Spleen (tissue), 11 donors: ENCODE measurements around the gene LRRC7. TPM values are rescaled to one million over a fixed set of nuclear protein-coding genes. Genes with fewer than 3 reads are reported as not detected.

Source experiments
- DNase-seq: peaks from one replicate; pipeline ENCODE4 v3.0.0-alpha.2; 2020
- H3K27ac ChIP-seq, 8 donors: fragments of 200-600 bp; sonication (generic) in 7 of 8; 1 replicate in 4 of 8; 2 replicates in 4 of 8; pipeline versions ENCODE4 v1.5.0 to v1.8.0; 2016 to 2021; ENCODE audit warnings: inconsistent platforms in 4 of 8, mild to moderate bottlenecking in 4 of 8, moderate library complexity in 1 of 8
- H3K27me3 ChIP-seq, 7 donors: fragments of 200-600 bp; sonication (generic) in 6 of 7; replicated peaks in 1 of 7; 1 replicate in 4 of 7; 2 replicates in 3 of 7; pipeline versions ENCODE4 v1.5.0 to v1.8.0; 2016 to 2021; ENCODE audit warnings: inconsistent platforms in 3 of 7, mild to moderate bottlenecking in 1 of 7
- H3K36me3 ChIP-seq, 6 donors: fragments of 200-600 bp; sonication (generic) in 5 of 6; 1 replicate in 4 of 6; 2 replicates in 2 of 6; pipeline versions ENCODE4 v1.5.0 to v1.8.0; 2016 to 2021; ENCODE audit warnings: inconsistent platforms in 2 of 6
- H3K4me1 ChIP-seq, 6 donors: fragments of 200-600 bp; sonication (generic) in 5 of 6; 1 replicate in 3 of 6; 2 replicates in 3 of 6; pipeline versions ENCODE4 v1.5.0 to v1.8.0; 2016 to 2021; ENCODE audit warnings: inconsistent platforms in 3 of 6
- H3K4me3 ChIP-seq, 8 donors: fragments of 200-600 bp; sonication (generic) in 7 of 8; 1 replicate in 4 of 8; 2 replicates in 4 of 8; pipeline versions ENCODE4 v1.5.0 to v1.8.0; 2016 to 2021; ENCODE audit warnings: inconsistent platforms in 4 of 8, mild to moderate bottlenecking in 4 of 8, moderate library complexity in 2 of 8
- H3K9me3 ChIP-seq, 8 donors: fragments of 200-600 bp; sonication (generic) in 7 of 8; 1 replicate in 4 of 8; 2 replicates in 4 of 8; pipeline versions ENCODE4 v1.5.0 to v1.8.0; 2016 to 2021; ENCODE audit warnings: inconsistent platforms in 4 of 8
- CTCF ChIP-seq, 11 experiments: fragments of 200-600 bp in 7 of 11; fragments of 450-650 bp in 4 of 11; sonication (generic) in 4 of 11; IDR thresholded peaks in 8 of 11; conservative IDR thresholded peaks in 3 of 11; 1 replicate in 7 of 11; 2 replicates in 4 of 11; pipeline versions ENCODE4 v1.4.0 to v1.8.0; 2016 to 2021; ENCODE audit warnings: antibody characterized with exemption in 11 of 11, inconsistent platforms in 4 of 11, mild to moderate bottlenecking in 1 of 11
- POLR2A ChIP-seq, 3 donors: fragments of 450-650 bp; IDR thresholded peaks; one replicate each; pipeline ENCODE4 v1.5.1; 2017; ENCODE audit warnings: antibody characterized with exemption in 3 of 3, mild to moderate bottlenecking in 1 of 3
- POLR2AphosphoS5 ChIP-seq, 3 donors: sonication (generic); formaldehyde crosslinking; IDR thresholded peaks; one replicate each; pipeline ENCODE4 v1.5.1; 2017; ENCODE audit warnings: antibody characterized with exemption in 3 of 3
- WGBS, 5 donors: extraction: QIAGEN DNeasy Blood & Tissue Kit in 3 of 5; methylation state at CpG; one replicate each; pipeline versions ENCODE4 v1.1.5 to v1.1.7; 2013 to 2018; 5-methylcytosine and 5-hydroxymethylcytosine counted together
- intact Hi-C: fragments of 100-400 bp; cut with DNase I; formaldehyde crosslinking; loops from one replicate; pipeline ENCODE4 v1.15.0; 2023; ENCODE audit warnings: low total_unique reads
- polyA plus RNA-seq, 3 donors: library from polyadenylated mRNA; stranded (reverse); fragments of 200-250 nt; gene quantifications; one replicate each; pipeline ENCODE4 v1.2.1, GENCODE V29; 2013
- total RNA-seq, 7 donors: library from RNA; depleted of rRNA in 3 of 7; stranded (reverse); fragments of >200 nt in 3 of 7; fragmentation: NEBNext Ultra II Directional in 4 of 7; extraction: Animal tissue kit (Norgen Biotek cat#: 25700) in 4 of 7; gene quantifications; one replicate each; pipeline versions ENCODE4 v1.1.0 to v1.2.1, GENCODE V29; 2016 to 2021
- donor health status: healthy with polysubstance abuse.
- donor health status: DM: no; HTN: no; CAD: no; lungs with moderate emphysema.
- donor health status: DM: no; HTN: no; CAD: no.
- donor health status: Bipolar disorder and iron deficiency.
- donor health status: healthy.
- donor health status: DM: no; HTN: no; CAD: no.
- donor health status: DM: yes; HTN: yes; CAD: no.

Gene LRRC7
- total and polyA plus RNA-seq, 10 donors, result 0.02 to 0.63 (median 0.13) TPM; not detected in 4

- intact Hi-C loops, result no loop called here
- Histone ChIP-seq H3K4me1 (no peaks in the 10 kb centered on the region), H3K27me3 (no peaks in the 10 kb centered on the region), H3K4me3 (no peak overlapping the region), H3K9me3 (no peaks in the 10 kb centered on the region), H3K27ac (no peak overlapping the region), H3K36me3 (no peaks in the 10 kb centered on the region)
- TF ChIP-seq POLR2A (IDR thresholded peaks at IDR 0.05) (no peak), CTCF (IDR thresholded peaks at IDR 0.05 in 8 of 11, conservative IDR thresholded peaks at IDR 0.05 in 3 of 11) (no peak), POLR2AphosphoS5 (IDR thresholded peaks at IDR 0.05) (no peak)
- 56 to 62% (median 57%) methylated on average over 1 of the region's 1 CpG for WGBS, 5 donors
- no peak for DNase-seq
These were observed 290.8 kb downstream of the LRRC7 start for GRCh38 chr1:69858534-69858933.

GRCh38 chr1:69861641-69862040, 293.9 kb downstream of the LRRC7 start:
- Histone ChIP-seq H3K27me3 (no peaks in the 10 kb centered on the region), H3K4me3 (no peak overlapping the region), H3K36me3 (no peaks in the 10 kb centered on the region), H3K27ac (no peak overlapping the region), H3K4me1 (no peaks in the 10 kb centered on the region), H3K9me3 (no peaks in the 10 kb centered on the region)
- TF ChIP-seq CTCF (IDR thresholded peaks at IDR 0.05 in 8 of 11, conservative IDR thresholded peaks at IDR 0.05 in 3 of 11) (no peak), POLR2AphosphoS5 (IDR thresholded peaks at IDR 0.05) (no peak), POLR2A (IDR thresholded peaks at IDR 0.05) (no peak)
- 88 to 97% (median 89%) methylated on average over 5 of the region's 5 CpGs for WGBS, 5 donors
- DNase-seq, result no peak
- intact Hi-C loops, result no loop called here

- Histone ChIP-seq H3K36me3 (no peaks in the 10 kb centered on the region), H3K4me3 (no peak overlapping the region), H3K27me3 (no peaks in the 10 kb centered on the region), H3K9me3 (no peaks in the 10 kb centered on the region), H3K27ac (no peak overlapping the region), H3K4me1 (no peaks in the 10 kb centered on the region)
- WGBS, 5 donors, result 63 to 91% (median 82%) methylated on average over 1 of the region's 1 CpG
- TF ChIP-seq POLR2A (IDR thresholded peaks at IDR 0.05), result no peak
- TF ChIP-seq CTCF (IDR thresholded peaks at IDR 0.05 in 8 of 11, conservative IDR thresholded peaks at IDR 0.05 in 3 of 11), result no peak
- TF ChIP-seq POLR2AphosphoS5 (IDR thresholded peaks at IDR 0.05), result no peak
- intact Hi-C loops, result no loop called here
- DNase-seq, result no peak
These were observed 295.2 kb downstream of the LRRC7 start for GRCh38 chr1:69862906-69863305.

GRCh38 chr1:69863704-69864103, 296.0 kb downstream of the LRRC7 start:
- 44 to 70% (median 62%) methylated on average over 1 of the region's 1 CpG for WGBS, 5 donors
- intact Hi-C loops, result no loop called here
- Histone ChIP-seq H3K9me3 (no peaks in the 10 kb centered on the region), H3K27me3 (no peaks in the 10 kb centered on the region), H3K4me3 (no peak overlapping the region), H3K36me3 (no peaks in the 10 kb centered on the region), H3K27ac (no peak overlapping the region), H3K4me1 (no peaks in the 10 kb centered on the region)
- no peak for TF ChIP-seq POLR2A (IDR thresholded peaks at IDR 0.05)
- no peak for TF ChIP-seq CTCF (IDR thresholded peaks at IDR 0.05 in 8 of 11, conservative IDR thresholded peaks at IDR 0.05 in 3 of 11)
- no peak for TF ChIP-seq POLR2AphosphoS5 (IDR thresholded peaks at IDR 0.05)
- DNase-seq, result no peak
